HG03460 (cell line): ENCODE results near the gene MFN2.
A peak's percentile ranks its signal among the peaks of the same experiment; 100 is the strongest.
"Not testable (repeated sequence)": the region's sequence is repeated elsewhere in the genome, so short reads cannot be mapped to it uniquely, and the experiment has no call there.

ENCODE experiments used
- ATAC-seq: cut with Tn5 transposase; IDR thresholded peaks from one replicate; pipeline ENCODE4 v1.9.1; 2021; ENCODE audit not compliant: unreplicated experiment

Gene MFN2

DNA sequence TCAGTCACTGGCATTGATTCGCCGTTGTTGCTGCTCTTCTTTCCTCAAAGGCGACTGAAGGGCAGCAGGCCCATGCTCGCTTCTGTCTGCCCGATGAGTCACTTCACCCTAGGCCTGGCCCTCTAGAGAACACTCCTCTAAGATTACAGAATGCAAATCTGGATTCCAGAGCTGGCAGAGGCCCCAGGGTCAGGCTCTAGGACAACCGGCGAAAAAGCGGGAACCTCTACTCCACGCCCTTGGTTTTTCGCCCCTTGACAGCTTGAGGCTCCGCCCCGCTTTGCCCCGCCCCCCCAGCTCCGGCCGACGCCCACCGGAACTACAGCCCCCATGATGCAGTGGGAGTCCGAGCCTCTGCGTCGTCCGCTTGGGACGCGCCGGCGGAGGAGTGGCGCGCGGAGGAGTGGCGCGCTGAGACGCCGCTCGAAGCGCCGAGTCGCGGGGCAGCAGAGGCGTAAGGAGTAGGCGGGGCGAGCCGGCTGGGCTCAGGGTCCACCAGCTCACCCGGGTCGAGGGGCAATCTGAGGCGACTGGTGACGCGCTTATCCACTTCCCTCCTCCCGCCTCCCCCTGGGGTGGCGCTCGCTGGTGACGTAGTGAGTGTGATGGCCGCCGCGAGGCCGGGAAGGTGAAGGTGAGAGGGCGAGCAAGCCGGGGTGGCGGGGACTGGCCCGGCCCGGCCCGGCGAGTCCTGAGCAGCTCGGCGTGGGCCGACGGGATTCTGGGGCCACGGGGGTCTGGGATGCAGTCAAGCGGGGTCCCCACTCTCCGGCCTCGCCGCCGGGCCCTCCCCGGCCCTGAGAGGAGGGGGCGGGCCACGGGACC, at the start of gene MFN2:
TSS of gene MFN2 (plus strand) at position 594 of the 825 bp plus-strand sequence. CDS start 8,725 bp downstream, outside the sequence.
- ATAC-seq = peak; percentile 85

DNA sequence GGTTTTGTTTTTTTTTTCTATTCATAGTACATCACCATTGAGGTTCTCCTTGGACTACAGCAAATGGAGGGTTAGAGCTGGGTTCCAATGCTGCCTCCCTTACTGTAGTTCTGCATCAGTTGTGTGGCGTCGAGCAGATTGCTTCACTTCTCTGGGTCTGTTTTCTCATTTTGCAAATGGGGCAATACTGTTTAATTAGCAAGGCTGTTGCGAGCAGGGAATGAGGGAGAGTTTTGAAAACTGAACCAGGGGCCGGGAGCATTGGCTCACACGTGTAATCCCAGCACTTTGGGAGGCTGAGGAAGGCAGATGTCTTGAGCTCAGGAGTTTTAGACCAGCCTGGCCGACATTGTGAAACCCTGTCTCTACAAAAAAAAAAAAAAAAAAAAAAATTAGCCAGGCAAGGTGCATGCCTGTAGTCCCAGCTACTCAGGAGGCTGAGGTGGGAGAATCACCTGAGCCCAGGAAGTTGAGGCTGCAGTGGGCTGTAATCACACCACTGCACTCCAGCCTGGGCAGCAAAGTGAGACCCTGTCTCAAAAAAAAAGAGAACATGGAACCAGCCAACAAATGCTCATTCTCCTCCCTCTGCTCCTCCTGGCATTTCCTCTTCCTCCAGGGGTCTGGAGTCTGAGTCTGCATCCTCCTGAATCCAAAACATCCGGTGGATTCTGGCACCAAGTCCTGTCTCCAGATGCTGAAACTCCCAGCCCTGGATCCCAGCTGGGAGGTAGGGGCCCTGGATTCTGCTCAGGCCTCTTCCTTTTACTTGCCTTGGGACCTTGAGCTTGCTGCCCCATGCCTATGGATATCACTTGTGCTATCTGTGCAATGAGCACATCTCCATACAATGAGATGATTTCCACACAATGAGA, 49.4 kb upstream of the MFN2 start:
- no peak for ATAC-seq

DNA sequence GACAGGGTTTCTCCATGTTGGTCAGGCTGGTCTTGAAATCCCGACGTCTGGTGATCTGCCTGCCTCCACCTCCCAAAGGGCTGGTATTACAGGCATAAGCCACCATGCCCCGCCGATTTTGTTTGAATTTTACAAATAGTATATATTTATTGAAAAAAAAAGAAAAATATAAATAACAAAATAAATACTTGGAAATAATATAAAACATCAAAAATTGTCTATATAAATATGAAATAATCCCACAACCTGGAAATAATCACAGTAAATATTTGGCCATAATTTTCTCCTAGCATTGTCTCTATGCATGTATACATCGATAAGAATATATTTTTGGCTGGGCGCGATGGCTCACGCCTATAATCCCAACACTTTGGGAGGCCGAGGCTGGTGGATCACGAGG, 48.4 kb upstream of the MFN2 start:
- no peak for ATAC-seq

DNA sequence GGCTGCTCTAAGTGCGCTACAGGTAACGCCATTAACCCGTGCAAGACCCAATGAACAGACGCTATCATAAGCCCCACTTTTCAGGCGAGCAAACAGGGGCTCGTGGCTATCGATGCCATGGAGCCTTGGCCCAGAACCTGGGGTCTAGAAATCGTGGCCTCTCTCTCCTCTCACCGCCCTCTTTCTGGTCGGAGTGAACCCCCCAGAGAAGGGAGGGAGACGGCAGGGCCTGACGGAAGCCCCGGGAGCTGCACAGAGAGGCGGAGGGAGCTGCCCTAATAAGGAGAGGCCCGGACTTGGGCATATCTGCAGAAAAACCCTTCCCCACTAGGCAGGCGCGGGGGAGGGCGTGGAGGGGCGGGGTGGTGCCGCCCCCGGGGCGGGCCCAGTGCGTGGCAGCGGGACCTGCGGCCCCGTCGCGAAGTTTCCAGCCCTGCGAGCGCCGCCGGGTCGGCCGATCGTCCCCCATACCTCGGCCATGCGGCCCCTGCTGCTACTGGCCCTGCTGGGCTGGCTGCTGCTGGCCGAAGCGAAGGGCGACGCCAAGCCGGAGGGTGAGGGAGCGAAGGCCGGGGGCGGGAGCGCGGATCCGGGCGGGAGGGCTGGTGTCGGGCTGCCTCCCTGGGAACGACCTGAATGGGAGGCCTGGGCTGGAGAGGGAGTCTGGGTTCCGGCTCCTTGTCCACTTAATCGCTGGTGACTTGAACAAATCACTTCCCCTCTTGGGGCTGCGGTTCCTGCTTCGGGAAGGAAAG, 45.8 kb upstream of the MFN2 start, which contains the start of gene PLOD1:
TSS of gene PLOD1 (plus strand) at position 416 of the 755 bp plus-strand sequence. CDS start at position 479, 63 bp downstream.
- peak; percentile 86 for ATAC-seq

DNA sequence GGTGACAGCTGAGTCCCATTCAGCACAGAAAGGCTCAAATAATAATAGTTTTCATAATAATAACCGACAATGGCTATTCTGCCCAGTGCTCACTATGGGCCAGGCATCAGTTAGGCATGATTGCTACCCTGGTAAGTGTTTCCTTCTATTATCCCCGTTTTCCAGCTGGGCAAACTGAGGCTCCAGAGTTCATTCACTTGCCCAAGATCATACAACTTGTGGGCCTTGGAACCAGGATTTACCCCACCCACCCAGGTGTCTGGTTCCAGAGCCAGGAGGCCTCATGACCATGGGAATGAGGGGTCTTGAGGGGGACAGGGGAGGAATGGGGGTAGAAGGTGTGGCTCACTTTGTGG, 45.2 kb upstream of the MFN2 start:
- ATAC-seq = no peak

DNA sequence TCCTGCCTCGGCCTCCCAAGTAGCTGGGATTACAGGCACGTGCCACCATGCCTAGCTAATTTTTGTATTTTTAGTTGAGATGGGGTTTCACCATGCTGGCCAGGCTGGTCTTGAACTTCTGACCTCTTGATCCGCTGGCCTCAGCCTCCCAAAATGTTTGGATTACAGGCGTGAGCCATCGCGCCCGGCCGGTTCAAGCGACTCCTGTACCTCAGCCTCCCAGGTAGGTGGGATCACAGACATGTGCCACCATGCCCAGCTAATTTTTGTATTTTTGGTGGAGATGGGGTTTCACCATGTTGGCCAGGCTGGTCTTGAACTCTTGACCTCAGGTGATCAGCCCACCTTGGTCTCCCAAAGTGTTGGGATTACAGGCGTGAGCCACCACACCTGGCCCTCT, 44.5 kb upstream of the MFN2 start:
- not testable (repeated sequence) for ATAC-seq

DNA sequence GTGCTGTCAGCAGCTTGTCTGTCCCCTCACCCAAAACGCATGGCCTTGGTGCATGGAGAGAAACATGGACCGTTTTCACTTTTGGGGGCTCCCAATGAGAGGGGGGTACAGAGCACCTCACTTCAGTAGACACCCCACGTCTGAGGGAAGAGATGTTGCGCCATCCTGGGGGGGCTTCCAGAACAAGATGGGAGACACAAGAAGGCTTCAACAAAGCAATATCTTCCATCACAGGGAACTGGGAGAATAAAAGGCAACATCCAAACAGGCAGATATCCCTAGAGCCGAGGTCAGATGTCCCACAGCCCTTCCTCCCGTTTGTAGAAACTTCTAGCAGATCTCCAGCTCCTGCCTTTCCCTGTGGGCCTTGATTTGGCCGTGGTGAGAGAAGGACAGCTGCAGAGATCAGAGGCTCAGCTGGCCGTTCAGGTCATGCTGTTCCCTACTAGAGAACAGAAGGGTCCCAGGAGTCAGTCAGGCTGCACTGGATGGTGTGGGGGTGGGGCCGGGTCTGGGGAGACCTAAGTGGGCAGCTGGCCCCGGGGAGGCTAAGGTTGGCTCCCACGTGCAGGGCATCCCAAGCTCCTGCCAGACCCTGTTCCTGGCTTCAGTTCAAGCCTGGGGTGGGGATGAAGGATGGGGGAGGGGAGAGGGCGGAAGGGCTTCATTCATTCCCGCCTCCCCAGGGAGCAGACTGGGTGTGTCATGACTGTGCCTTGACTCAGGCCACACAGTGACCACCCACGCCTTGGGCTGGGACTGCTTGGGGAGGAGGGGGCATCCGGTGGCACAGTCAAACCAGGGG, 41.3 kb upstream of the MFN2 start:
- no peak for ATAC-seq

DNA sequence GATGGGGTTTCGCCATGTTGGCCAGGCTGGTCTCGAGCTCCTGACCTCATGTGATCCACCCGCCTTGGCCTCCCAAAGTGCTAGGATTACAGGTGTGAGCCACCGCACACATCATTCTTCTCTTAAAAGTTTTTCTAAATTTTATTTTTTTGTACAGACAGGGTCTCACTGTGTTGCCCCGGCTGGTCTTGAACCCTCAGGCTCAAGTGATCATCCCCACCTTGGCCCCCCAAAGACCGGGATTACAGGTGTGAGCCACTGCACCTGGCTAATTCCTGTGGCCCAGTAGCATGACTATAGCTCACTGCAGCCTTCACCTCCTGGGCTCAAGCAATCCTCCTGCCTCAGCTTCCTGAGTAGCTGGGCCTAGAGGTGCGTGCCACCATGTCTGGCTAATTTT, 40.5 kb upstream of the MFN2 start:
- not testable (repeated sequence) for ATAC-seq

DNA sequence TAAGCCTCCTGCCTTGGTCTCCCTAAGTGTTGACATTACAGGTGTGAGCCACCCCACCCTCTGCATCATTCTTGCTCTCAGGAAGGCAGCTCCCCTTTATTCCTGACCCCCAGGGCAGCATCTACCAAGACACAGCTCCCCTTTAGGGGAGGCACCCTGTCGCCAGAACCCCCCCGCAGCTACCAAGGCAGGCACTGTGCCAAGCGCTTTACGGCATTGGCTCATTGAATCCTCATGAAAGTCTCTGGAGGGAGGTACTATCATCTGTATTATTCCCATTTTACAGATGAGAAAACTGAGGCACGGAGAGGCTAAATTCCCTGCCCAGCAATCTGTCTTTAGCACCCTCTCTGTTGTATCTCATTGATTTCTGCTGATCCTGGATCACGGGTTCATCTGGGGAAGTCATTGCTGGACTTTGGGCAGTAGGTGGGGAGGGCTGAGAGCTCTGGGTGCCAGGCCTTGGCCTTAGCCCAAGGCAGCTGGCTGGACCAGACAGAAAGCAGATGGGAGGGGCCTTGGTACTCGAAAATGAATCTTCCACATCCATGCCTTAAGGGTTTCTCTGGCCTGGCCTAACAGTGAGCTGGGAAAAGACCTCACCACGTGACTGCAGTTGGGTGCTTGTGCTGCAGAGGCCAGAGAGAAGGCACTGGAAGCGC, 39.9 kb upstream of the MFN2 start:
- no peak for ATAC-seq

DNA sequence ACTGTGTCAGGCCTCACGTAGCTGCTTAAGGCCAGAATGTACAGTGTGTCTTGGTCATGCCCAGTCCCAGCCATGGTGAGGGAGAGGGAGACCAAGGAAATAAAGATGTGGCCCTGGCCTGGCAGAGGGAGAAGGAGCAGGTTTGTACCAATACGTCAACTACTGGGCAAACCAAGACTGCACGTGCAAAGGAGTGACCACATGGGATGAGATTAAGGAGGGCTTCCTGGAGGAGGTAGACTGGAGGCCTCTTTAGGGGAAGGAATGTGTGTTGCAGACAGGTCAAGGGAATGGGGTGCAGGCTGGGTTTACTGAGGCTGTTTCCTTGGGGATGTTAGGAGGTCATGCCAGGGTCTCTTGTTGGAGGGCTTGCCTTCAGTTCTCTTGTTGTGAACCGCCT, 38.0 kb upstream of the MFN2 start:
- ATAC-seq = no peak

DNA sequence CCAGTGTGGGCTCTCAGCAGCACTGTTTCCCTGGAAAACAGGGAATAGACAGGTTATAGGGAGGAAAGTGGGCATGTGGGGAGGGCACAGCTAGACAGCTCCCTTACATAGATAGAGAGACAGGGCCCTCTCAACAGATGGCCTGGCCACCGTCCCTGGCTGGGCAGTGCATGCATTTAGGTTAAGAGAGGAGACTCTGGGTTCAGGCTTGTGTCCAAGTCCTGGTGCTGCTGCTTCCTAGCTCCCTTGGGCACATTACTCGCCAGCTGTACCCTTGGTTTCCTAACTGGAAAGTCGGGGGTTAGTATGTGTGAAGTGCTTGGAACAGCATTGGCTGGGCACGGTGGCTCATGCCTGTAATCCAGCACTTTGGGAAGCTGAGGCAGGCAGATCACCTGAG, 36.6 kb upstream of the MFN2 start:
- no peak for ATAC-seq

DNA sequence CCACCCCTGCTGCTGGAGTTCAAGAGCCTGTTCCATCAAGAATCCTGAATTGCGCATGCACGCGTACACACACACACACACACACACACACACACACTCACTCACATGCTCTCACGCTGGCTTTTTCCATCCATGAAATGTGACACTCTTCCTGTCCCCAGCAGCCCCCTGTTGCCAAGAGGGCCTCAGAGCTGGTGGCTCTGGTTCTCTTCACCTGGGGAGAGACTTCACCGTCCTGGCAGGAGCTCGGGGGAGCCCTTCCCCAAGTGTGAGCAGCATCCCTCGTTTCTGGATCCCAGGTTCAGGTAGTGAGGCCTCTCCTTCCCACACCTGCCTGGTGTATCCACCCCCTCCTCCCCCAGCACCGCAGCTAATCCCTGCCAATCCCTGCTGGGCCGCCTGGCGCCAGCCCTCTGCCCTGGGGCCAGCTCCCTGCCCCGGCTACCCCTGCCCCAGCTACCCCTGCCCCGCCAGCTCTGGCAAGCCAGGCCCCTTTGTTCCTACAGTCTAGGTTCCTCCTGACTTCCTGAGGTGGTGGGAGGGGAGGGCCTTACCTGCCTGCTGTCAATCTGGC, 35.8 kb upstream of the MFN2 start:
- ATAC-seq = no peak

DNA sequence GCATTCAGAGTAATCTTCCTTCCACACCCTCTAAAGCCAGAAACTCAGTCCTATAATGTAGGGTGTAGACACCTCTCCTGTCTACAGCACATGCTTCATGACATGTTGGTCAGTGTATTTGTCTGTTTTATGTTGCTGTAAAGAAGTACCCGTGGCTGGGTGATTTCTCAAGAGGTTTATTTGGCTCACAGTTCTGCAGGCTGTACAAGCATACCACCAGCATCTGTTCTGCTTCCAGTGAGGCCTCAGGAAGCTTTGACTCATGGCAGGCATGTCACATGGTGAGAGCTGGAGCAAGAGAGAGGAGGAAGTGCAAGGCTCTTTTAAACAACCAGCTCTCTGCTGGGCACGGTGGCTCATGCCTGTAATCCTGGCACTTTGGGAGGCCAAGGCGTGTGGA, 33.6 kb upstream of the MFN2 start:
- no peak for ATAC-seq

DNA sequence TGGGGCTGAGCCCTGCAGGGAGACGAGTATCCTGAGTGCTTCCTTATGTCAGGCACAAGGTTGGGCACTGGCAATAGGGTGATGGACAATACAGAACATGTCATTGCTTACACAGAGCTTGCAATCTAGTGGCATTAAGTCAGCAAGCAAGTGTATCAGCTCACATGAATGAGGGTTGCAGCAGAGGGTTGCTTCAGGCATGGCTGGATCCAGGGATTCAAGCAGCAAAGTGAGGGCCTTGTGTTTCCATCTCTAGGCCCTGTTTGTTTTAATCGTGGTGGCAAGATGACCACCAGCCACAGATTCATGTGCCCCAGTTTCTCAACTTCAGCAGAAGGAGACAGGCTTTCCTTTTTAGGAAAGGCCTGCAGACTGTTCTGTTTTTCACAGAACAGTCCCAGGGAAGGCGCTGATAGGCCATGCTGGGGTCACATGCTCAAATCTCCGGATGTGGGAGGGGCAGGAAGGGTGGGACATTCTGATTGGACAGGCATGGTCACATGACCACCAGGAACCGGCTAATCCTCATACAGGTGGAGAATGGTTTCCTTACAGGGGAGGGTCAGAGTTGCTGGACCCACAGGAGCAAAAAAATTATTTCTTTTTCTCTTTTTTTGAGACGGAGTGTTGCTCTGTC, 31.3 kb upstream of the MFN2 start:
- no peak for ATAC-seq

DNA sequence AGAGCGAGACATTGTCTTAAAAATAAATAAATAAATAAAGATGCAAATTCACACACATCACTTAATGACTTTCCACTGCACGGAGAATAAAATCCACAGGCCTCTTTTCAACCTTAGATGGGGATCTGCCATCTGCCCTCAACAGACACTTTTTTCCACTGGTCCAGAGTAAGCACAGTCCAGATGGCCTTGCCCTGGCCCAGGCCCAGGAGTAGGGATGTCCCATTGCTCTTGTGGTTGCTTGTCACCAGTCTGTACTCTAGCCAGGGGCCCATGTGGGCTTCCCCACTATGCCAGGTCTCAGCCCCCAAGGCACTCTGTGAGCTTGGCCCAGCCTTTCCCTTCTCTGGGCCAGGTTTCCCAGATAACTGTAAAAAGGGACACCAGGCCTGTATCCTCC, 28.3 kb upstream of the MFN2 start:
- no peak for ATAC-seq

DNA sequence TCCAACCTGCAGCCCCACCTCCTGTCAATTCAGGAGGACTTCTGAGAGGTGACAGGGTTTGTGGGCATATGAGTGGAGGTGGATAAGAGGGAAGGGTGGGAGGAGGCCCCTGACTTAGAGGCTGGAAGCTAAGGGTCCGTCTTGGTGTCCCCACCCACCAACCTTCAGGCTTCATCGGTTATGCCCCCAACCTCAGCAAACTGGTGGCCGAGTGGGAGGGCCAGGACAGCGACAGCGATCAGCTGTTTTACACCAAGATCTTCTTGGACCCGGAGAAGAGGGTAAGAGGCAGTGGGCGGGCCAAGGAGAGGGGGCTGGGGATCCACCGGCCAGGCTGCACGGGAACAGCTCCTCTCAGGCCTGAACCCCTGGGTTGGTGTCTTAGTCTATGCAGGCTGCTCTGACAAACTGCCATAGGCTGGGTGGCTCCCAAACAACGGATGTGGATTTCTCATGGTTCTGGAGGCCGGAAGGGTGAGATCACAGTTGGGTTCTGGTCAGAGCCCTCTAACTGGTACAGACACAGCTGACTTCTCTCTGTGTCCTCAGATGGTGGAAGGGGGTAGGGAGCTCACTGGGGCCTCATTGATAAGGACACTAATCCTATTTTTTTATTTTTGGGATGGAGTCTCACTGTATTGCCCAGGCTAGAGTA, 27.7 kb upstream of the MFN2 start:
- no peak for ATAC-seq

DNA sequence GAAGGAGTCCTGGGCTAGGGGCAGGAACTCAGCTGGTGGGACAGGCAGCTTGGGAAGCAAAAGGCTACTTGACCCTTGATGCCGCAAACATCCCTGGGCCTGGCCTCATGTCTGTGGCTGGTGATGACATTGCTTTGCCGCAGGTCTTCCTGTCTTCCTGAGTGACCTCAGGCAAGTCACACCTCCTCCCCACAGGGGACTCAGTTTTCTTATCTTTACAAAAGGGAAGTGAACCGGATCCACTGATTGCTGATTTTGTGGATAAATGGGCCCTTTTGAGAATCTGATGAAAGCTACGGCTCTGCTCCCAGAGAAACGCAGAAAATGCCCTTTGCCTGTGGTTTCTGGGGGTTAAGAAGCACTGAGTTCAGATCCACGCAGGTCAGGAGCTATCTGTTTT, 25.0 kb upstream of the MFN2 start:
- ATAC-seq = no peak

DNA sequence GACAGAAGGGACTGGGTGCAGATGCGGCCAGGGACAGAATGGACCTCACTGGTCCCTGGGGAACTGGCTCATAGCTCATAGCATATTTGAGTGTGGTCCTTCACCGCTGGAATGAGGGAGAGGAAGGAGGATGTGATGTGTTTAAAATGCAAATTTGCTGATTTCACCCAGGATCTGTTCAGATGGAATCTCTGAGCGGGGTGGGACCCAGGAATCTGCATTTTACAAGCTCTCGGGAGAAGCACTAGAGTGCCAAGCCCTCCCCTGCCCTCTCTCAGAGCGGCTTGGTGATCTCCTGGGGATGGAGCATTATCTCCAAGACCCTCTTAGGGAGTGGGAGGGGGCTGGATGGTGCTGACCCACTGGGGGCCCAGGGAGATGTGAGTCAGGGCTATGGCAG, 22.8 kb upstream of the MFN2 start:
- ATAC-seq = no peak

DNA sequence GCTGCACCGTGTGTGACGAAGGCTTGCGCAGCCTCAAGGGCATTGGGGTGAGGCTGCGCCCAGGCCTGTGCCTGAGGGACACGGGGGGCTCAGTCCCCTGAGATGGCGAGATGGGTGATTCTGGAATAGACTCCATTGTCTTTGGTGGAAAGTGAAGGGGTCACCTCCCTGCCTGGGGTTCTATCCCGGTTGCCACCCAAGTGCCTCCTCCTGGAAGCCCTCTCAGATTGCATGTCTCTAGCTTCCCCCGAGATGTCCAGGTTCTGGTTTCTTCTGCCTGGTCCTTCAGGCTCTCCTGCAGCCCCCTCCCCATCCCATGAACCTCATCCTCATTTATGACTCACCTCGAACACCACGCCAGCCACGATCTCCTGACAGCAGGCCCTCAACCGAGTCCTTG, 22.3 kb upstream of the MFN2 start:
- ATAC-seq = no peak
